Cardiac muscle cell (in vitro differentiated cells and primary cell): ENCODE data around the gene C8A. TPM values are rescaled to one million over a fixed set of nuclear protein-coding genes. Genes with fewer than 3 reads are reported as not detected.

Source experiments
- DNase-seq, 2 donors: peaks; one replicate each; pipeline versions ENCODE4 v3.0.0 to v3.0.0-alpha.2; 2010 to 2017; ENCODE audit warnings: low read depth in 1 of 2, low spot score in 1 of 2
- H3K27ac ChIP-seq: fragments of 200-600 bp; sonication (generic); 2 replicates; pipeline ENCODE4 v1.5.1; 2016
- H3K27me3 ChIP-seq: fragments of 200-600 bp; sonication (generic); 2 replicates; pipeline ENCODE4 v1.6.0; 2016; ENCODE audit warnings: control low read depth
- H3K36me3 ChIP-seq: fragments of 200-600 bp; sonication (generic); 2 replicates; pipeline ENCODE4 v1.5.1; 2016; ENCODE audit warnings: control low read depth
- H3K4me1 ChIP-seq: fragments of 200-600 bp; sonication (generic); 2 replicates; pipeline ENCODE4 v1.8.1; 2017; ENCODE audit warnings: low read depth, mild to moderate bottlenecking, mixed run types
- H3K4me3 ChIP-seq: fragments of 200-600 bp; sonication (generic); 2 replicates; pipeline ENCODE4 v1.5.1; 2016; ENCODE audit warnings: mild to moderate bottlenecking
- H3K9me3 ChIP-seq: fragments of 200-600 bp; sonication (generic); 2 replicates; pipeline ENCODE4 v1.5.1; 2017; ENCODE audit warnings: low read depth, mild to moderate bottlenecking, control low read depth
- CTCF ChIP-seq: IDR thresholded peaks from 2 replicates; pipeline ENCODE4 v1.5.1; 2012; ENCODE audit warnings: low read depth, mild to moderate bottlenecking, low read length
- polyA plus RNA-seq: library from polyadenylated mRNA; unstranded; fragments of >200 nt; fragmentation: Nextera tagmentation; extraction: Ambion mirVana; gene quantifications from 2 replicates; pipeline ENCODE4 v1.2.1, GENCODE V29; 2016
- total RNA-seq: library from RNA; depleted of rRNA; stranded (reverse); fragments of >200 nt; gene quantifications from 2 replicates; pipeline ENCODE4 v1.2.3, GENCODE V29; 2016

Gene C8A
- total and polyA plus RNA-seq, 2 experiments from 2014 or later, result not detected

- Histone ChIP-seq H3K9me3 (no peaks in the 10 kb centered on the region), H3K4me1 (no peaks in the 10 kb centered on the region), H3K4me3 (no peak overlapping the region), H3K36me3 (no peaks in the 10 kb centered on the region), H3K27ac (no peak overlapping the region), H3K27me3 (no peaks in the 10 kb centered on the region)
- TF ChIP-seq CTCF, result no peak
- no peak for DNase-seq
Observed at GRCh38 chr1:56938646-56939045, 84.0 kb downstream of the C8A start.

- Histone ChIP-seq H3K4me1 (no peaks in the 10 kb centered on the region), H3K27ac (no peak overlapping the region), H3K36me3 (no peaks in the 10 kb centered on the region), H3K4me3 (no peak overlapping the region), H3K27me3 (no peaks in the 10 kb centered on the region), H3K9me3 (no peaks in the 10 kb centered on the region)
- TF ChIP-seq CTCF, result no peak
- no peak for DNase-seq
Observed at GRCh38 chr1:56939209-56939608, 84.6 kb downstream of the C8A start.

GRCh38 chr1:56940039-56940438 lies 85.4 kb downstream of the C8A start:
- H3K27me3 ChIP-seq, result no peaks in the 10 kb centered on the region
- no peaks in the 10 kb centered on the region for H3K9me3 ChIP-seq
- no peak overlapping the region for H3K4me3 ChIP-seq
- no peaks in the 10 kb centered on the region for H3K4me1 ChIP-seq
- no peaks in the 10 kb centered on the region for H3K36me3 ChIP-seq
- no peak overlapping the region for H3K27ac ChIP-seq
- no peak for DNase-seq
- TF ChIP-seq CTCF, result no peak

- TF ChIP-seq CTCF, result no peak
- DNase-seq, result peak in 1 of 2 donors; percentile 65
- H3K4me3 ChIP-seq, result no peak overlapping the region
- no peaks in the 10 kb centered on the region for H3K27me3 ChIP-seq
- H3K9me3 ChIP-seq, result no peaks in the 10 kb centered on the region
- no peak overlapping the region for H3K27ac ChIP-seq
- no peaks in the 10 kb centered on the region for H3K36me3 ChIP-seq
- no peaks in the 10 kb centered on the region for H3K4me1 ChIP-seq
Observed at GRCh38 chr1:56948403-56949023, 93.9 kb downstream of the C8A start.

- no peak overlapping the region for H3K4me3 ChIP-seq
- H3K27ac ChIP-seq, result no peak overlapping the region
- H3K36me3 ChIP-seq, result no peaks in the 10 kb centered on the region
- TF ChIP-seq CTCF, result no peak
- no peak for DNase-seq
- H3K9me3 ChIP-seq, result no peaks in the 10 kb centered on the region
- peaks cover 2% of the 10 kb centered on the region for H3K4me1 ChIP-seq
- H3K27me3 ChIP-seq, result no peaks in the 10 kb centered on the region
Observed at GRCh38 chr1:56952501-56952900, 97.9 kb downstream of the C8A start.
